SK-N-SH (cell line): ENCODE results near the gene PCGF2. TPM values are rescaled to one million over a fixed set of nuclear protein-coding genes. Genes with fewer than 3 reads are reported as not detected.

Experiments used
- CTCF ChIA-PET: fragments of 300-600, 350-600 bp; formaldehyde crosslinking; extraction: SDS; loops from one replicate; lab custom pipeline; 2021; lab: Yijun Ruan, JAX
- POLR2A ChIA-PET: fragments of 350-600 bp; sonication (Branson Sonifier 250); formaldehyde crosslinking; extraction: SDS; loops from one replicate; lab custom pipeline; 2020; ENCODE audit warnings: antibody characterized with exemption, inconsistent platforms; lab: Yijun Ruan, JAX
- DNase-seq: peaks from one replicate; pipeline ENCODE4 v3.0.0; 2012
- H2AFZ ChIP-seq: fragments of 200-600 bp; sonication (generic); 2 replicates; pipeline ENCODE4 v1.8.1; 2016; ENCODE audit warnings: antibody characterized with exemption, mild to moderate bottlenecking, low read depth
- H3F3A ChIP-seq: fragments of 200-600 bp; sonication (generic); replicated peaks from 2 replicates; pipeline ENCODE3; 2016; ENCODE audit warnings: antibody characterized with exemption, mild to moderate bottlenecking; ENCODE audit not compliant: insufficient read depth
- H3K27ac ChIP-seq, 2 experiments: fragments of 200-500 bp in 1 of 2; fragments of 200-600 bp in 1 of 2; sonication (Bioruptor generic) in 1 of 2; sonication (generic), shearing (Covaris generic) in 1 of 2; 2 replicates each; pipeline versions ENCODE4 v1.5.1 to v1.6.1; 2014 to 2016; ENCODE audit warnings: low read depth in 2 of 2, inconsistent platforms in 1 of 2, low read length in 1 of 2, mild to moderate bottlenecking in 1 of 2, mixed read lengths in 1 of 2
- H3K27me3 ChIP-seq: fragments of 200-600 bp; sonication (generic), shearing (Covaris generic); 2 replicates; pipeline ENCODE4 v1.6.1; 2016; ENCODE audit warnings: mixed run types; ENCODE audit not compliant: insufficient read depth
- H3K36me3 ChIP-seq, 2 experiments: fragments of 200-500 bp in 1 of 2; fragments of 200-600 bp in 1 of 2; sonication (Bioruptor generic) in 1 of 2; sonication (generic) in 1 of 2; replicated peaks in 1 of 2; 2 replicates each; pipeline versions ENCODE3 to v1.5.1; 2014 to 2016; ENCODE audit warnings: low read length in 1 of 2, mild to moderate bottlenecking in 1 of 2; ENCODE audit not compliant: insufficient read depth in 2 of 2, control insufficient read depth in 1 of 2
- H3K4me1 ChIP-seq, 2 experiments: fragments of 200-500 bp in 1 of 2; fragments of 200-600 bp in 1 of 2; sonication (Bioruptor generic) in 1 of 2; sonication (generic), shearing (Covaris generic) in 1 of 2; 2 replicates each; pipeline versions ENCODE4 v1.5.1 to v1.6.1; 2014 to 2016; ENCODE audit warnings: low read depth in 1 of 2, low read length in 1 of 2, mixed run types in 1 of 2; ENCODE audit not compliant: insufficient read depth in 2 of 2, control insufficient read depth in 1 of 2
- H3K4me2 ChIP-seq: fragments of 200-600 bp; sonication (generic), shearing (Covaris generic); 2 replicates; pipeline ENCODE4 v1.6.1; 2017; ENCODE audit warnings: mixed run types
- H3K4me3 ChIP-seq, 2 experiments: fragments of 200-500 bp in 1 of 2; fragments of 200-600 bp in 1 of 2; sonication (Bioruptor generic) in 1 of 2; sonication (generic), shearing (Covaris generic) in 1 of 2; 2 replicates each; pipeline versions ENCODE4 v1.5.1 to v1.8.1; 2014 to 2016; ENCODE audit warnings: low read depth in 2 of 2, inconsistent platforms in 1 of 2, low read length in 1 of 2, mild to moderate bottlenecking in 1 of 2, mixed read lengths in 1 of 2, moderate library complexity in 1 of 2
- H3K79me2 ChIP-seq: fragments of 200-600 bp; sonication (generic); 2 replicates; pipeline ENCODE4 v1.8.1; 2017; ENCODE audit warnings: mild to moderate bottlenecking; ENCODE audit not compliant: insufficient read depth
- H3K9ac ChIP-seq: fragments of 200-600 bp; sonication (generic); 2 replicates; pipeline ENCODE4 v1.6.1; 2017; ENCODE audit warnings: mixed run types
- H3K9me2 ChIP-seq: fragments of 200-600 bp; sonication (generic); 2 replicates; pipeline ENCODE4 v1.6.1; 2017; ENCODE audit warnings: mixed run types
- H3K9me3 ChIP-seq: fragments of 200-600 bp; sonication (generic); 2 replicates; pipeline ENCODE4 v1.6.1; 2017; ENCODE audit warnings: mixed run types, mild to moderate bottlenecking, moderate library complexity
- H4K20me1 ChIP-seq: fragments of 200-600 bp; sonication (generic); 2 replicates; pipeline ENCODE4 v1.6.1; 2017; ENCODE audit warnings: mild to moderate bottlenecking, mixed run types; ENCODE audit not compliant: insufficient read depth
- CHD2 ChIP-seq: fragments of 150-350 bp; IDR thresholded peaks from 2 replicates; pipeline ENCODE4 v1.6.1; 2018; ENCODE audit warnings: low read length; ENCODE audit not compliant: partially characterized antibody
- ELF1 ChIP-seq: IDR thresholded peaks from 2 replicates; pipeline ENCODE4 v1.4.0; 2012
- EP300 ChIP-seq, 2 experiments: IDR thresholded peaks; 2 replicates each; pipeline versions ENCODE4 v1.4.0 to v1.6.1; 2012; ENCODE audit warnings: borderline replicate concordance in 1 of 2, low read depth in 1 of 2, low read length in 1 of 2
- FOSL2 ChIP-seq: IDR thresholded peaks from 2 replicates; pipeline ENCODE4 v1.4.0; 2012; ENCODE audit warnings: low read depth, mild to moderate bottlenecking, moderate library complexity, borderline replicate concordance
- FOXM1 ChIP-seq: IDR thresholded peaks from 2 replicates; pipeline ENCODE4 v1.4.0; 2012; ENCODE audit warnings: low read depth, mild to moderate bottlenecking
- GATA2 ChIP-seq: sonication (generic); formaldehyde crosslinking; IDR thresholded peaks from 2 replicates; pipeline ENCODE4 v1.5.0; 2020; ENCODE audit warnings: mild to moderate bottlenecking, missing genetic modification reagents
- MXI1 ChIP-seq: IDR thresholded peaks from 2 replicates; pipeline ENCODE4 v1.6.1; 2012; ENCODE audit warnings: mild to moderate bottlenecking, low read depth, low read length, improper control_type of control experiment
- NFIC ChIP-seq: IDR thresholded peaks from 2 replicates; pipeline ENCODE4 v1.4.0; 2012; ENCODE audit warnings: borderline replicate concordance
- NRF1 ChIP-seq: IDR thresholded peaks from 2 replicates; pipeline ENCODE4 v1.6.1; 2012; ENCODE audit warnings: low read depth, mild to moderate bottlenecking, low read length
- PBX3 ChIP-seq: IDR thresholded peaks from 2 replicates; pipeline ENCODE4; 2012
- POLR2AphosphoS5 ChIP-seq: IDR thresholded peaks from 2 replicates; pipeline ENCODE4 v1.6.1; 2012; ENCODE audit warnings: low read depth, low read length
- RAD21 ChIP-seq: IDR thresholded peaks from 2 replicates; pipeline ENCODE4 v1.6.1; 2012; ENCODE audit warnings: mild to moderate bottlenecking, low read length
- REST ChIP-seq: IDR thresholded peaks from 2 replicates; pipeline ENCODE4 v1.6.1; 2012; ENCODE audit warnings: mild to moderate bottlenecking, low read depth, low read length, moderate library complexity
- RXRA ChIP-seq: IDR thresholded peaks from 2 replicates; pipeline ENCODE4 v1.4.0; 2012; ENCODE audit warnings: low read depth, mild to moderate bottlenecking, borderline replicate concordance
- SIN3A ChIP-seq: IDR thresholded peaks from 2 replicates; pipeline ENCODE4 v1.6.1; 2012; ENCODE audit warnings: low read depth, mild to moderate bottlenecking, low read length, moderate library complexity, borderline replicate concordance
- SMC3 ChIP-seq: IDR thresholded peaks from 2 replicates; pipeline ENCODE4 v1.6.1; 2012; ENCODE audit warnings: low read depth, low read length, improper control_type of control experiment
- TAF1 ChIP-seq: IDR thresholded peaks from 2 replicates; pipeline ENCODE4 v1.6.1; 2012; ENCODE audit warnings: low read depth, mild to moderate bottlenecking, low read length, moderate library complexity, borderline replicate concordance
- TCF12 ChIP-seq: IDR thresholded peaks from 2 replicates; pipeline ENCODE4 v1.4.0; 2012
- USF1 ChIP-seq: IDR thresholded peaks from 2 replicates; pipeline ENCODE4 v1.4.0; 2012; ENCODE audit warnings: low read depth, borderline replicate concordance
- USF2 ChIP-seq: fragments of 150-350 bp; IDR thresholded peaks from 2 replicates; pipeline ENCODE4 v1.6.1; 2017; ENCODE audit warnings: antibody characterized with exemption, low read length, low read depth, borderline replicate concordance
- WGBS: methylation state at CpG from one replicate; pipeline ENCODE4 v1.1.6; 2017; ENCODE audit warnings: low lambda C conversion rate; 5-methylcytosine and 5-hydroxymethylcytosine counted together
- polyA plus RNA-seq, 3 experiments: library from polyadenylated mRNA; depleted of rRNA; stranded (reverse); fragments of >200 nt; gene quantifications; 2 replicates each; pipeline ENCODE4 v1.2.3, GENCODE V29; 2012

PCGF2 gene
- polyA plus RNA-seq, 1 of the 3 experiments (the other 2 are of a cell fraction), result 39.8 TPM

GRCh38 chr17:38745545-38745944, 2.6 kb downstream of the PCGF2 start:
- POLR2A ChIA-PET, result interaction anchor here (1.0 to 2.4 kb wide), 3 partner anchors 10 to 40 kb away, joined by 3 to 9 read pairs (median 8); partner anchors contain the start of genes CISD3 and MLLT6
- WGBS, result 59% methylated on average over 4 of the region's 4 CpGs
- no peak for DNase-seq
- Histone ChIP-seq H3K4me1 (peaks cover 9 to 64% of the 10 kb centered on the region in 2 experiments; a peak in 2 of 4 replicates), H3K79me2 (peaks cover 87% of the 10 kb centered on the region), H3F3A (peaks cover 4% of the 10 kb centered on the region), H3K9me3 (no peaks in the 10 kb centered on the region), H2AFZ (no peak overlapping the region), H3K4me2 (peak overlapping the region; percentile 99), H3K9me2 (no peaks in the 10 kb centered on the region), H3K27ac (peak overlapping the region; percentile 18 to 95; a peak in 3 of 4 replicates), H3K9ac (no peak overlapping the region), H3K36me3 (no peaks in the 10 kb centered on the region), H4K20me1 (peaks cover 66% of the 10 kb centered on the region), H3K4me3 (peak overlapping the region in 1 of 2 experiments; percentile 86; a peak in 1 of 4 replicates), H3K27me3 (no peaks in the 10 kb centered on the region)
- TF ChIP-seq SIN3A (no peak), SMC3 (no peak), FOSL2 (no peak), RXRA (no peak), TCF12 (no peak), REST (no peak), MXI1 (no peak), NFIC (no peak), NRF1 (no peak), PBX3 (no peak), GATA2 (CRISPR knock-in tag) (no peak), FOXM1 (no peak), TAF1 (no peak), USF2 (no peak), CHD2 (no peak), RAD21 (no peak), EP300 (IDR thresholded peaks at IDR 0.05; ENCODE audit: borderline replicate concordance in 1 of 2, low read depth in 1 of 2, low read length in 1 of 2) (no peak), ELF1 (no peak), POLR2AphosphoS5 (no peak), USF1 (no peak)
- CTCF ChIA-PET, result interaction anchor here (0.9 to 7.4 kb wide), 4 partner anchors 12 to 187 kb away, joined by 3 to 88 read pairs (median 4); partner anchors contain the start of gene CISD3
